Activated T-helper 1 cell treated with Interleukin-2 at 50 U/mL for 16 hours (primary cell): ENCODE results near the gene SGPP2.

Experiments used
- DNase-seq: peaks from one replicate; pipeline ENCODE4 v3.0.0-alpha.2; 2020; ENCODE audit warnings: low read depth

SGPP2 gene

DNA sequence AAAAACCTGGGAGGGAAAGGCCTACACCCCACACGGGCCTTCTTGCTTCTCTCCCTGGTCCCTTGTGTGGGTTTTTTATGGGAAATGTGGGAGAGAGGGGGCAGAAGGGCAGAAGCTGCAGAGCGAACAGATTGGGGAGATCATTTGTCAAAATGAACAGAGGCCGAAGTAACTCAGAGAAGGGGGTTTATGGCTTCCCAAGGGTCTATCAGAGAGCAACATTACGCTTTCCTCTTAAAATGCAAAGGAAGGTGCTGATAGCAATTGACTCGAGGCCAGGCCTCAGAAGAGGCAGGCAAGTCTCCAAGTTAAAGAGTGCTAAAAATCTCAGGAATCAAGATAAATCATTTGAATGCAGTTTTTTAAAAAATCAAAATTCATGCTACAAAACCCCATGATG, 101.5 kb downstream of the SGPP2 start:
- no peak for DNase-seq

DNA sequence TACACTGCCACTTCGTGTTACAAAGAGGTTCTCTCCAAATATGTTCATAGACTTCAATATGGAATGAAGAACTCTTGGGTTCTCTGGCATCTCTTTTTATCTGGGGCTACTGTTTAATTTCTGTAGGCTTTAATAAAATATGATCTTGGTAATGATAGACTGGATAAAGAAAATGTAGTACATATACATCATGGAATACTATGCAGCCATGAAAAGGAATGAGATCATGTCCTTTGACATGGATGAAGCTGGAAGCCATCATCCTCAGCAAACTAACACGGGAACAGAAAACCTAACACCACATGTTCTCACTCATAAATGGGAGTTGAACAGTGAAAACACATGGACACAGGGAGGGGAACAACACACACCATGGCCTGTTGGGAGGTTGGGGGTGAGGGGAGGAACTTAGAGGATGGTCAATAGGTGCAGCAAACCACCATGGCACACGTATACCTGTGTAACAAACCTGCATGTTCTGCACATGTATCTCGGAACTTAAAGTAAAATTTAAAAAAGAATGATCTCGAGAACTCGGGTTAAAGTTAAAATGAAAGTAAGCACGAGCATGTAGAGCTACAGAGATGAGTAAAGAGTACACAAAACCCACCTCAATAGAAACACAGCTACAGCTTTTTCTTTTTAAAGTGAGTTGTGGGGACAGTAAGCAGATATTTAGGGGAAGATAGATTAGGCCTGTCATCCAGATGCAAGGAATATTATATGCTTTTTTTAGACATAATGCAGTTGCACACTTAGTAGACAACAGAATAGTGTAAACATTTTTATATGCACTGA, 102.3 kb downstream of the SGPP2 start:
- DNase-seq, result no peak

DNA sequence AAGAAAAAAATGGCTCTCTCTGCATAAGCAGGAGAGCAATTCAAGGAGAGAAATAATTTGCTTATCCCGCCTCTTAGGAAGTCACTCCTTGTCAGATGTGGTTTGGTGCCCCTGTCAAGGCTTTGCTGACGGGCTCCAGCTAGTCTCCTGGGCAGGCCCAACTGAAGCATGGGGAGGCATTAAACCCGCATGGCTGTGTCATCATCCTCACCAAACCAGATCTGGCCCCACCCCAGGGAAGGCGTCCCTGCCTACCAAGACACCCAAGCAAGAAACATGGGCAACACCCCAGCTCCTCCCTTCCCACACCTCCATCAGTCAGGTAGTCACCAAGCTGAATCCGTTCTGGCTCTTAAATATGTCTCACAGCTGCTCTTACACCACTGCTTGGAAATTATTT, 108.0 kb downstream of the SGPP2 start:
- DNase-seq, result no peak

DNA sequence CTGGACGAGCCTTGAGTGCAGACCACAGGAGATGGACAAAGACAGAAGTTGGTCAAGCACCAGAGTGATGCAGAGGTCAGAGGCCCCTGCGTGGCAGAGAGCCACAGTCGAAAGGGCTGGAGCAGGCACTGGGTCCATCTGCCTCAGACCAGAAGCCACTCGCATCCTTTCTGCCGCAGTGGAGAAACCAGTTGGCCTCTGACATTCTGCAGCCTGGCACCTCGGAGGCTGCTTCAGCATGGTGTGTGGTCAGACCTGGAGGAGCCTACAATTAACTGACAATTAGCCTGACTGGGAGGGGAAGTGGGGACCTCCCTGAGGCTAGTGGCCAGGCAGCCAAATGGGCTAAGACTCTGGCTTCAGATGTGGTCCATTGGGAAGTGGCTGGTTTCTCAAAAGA, 111.1 kb downstream of the SGPP2 start:
- DNase-seq, result no peak

DNA sequence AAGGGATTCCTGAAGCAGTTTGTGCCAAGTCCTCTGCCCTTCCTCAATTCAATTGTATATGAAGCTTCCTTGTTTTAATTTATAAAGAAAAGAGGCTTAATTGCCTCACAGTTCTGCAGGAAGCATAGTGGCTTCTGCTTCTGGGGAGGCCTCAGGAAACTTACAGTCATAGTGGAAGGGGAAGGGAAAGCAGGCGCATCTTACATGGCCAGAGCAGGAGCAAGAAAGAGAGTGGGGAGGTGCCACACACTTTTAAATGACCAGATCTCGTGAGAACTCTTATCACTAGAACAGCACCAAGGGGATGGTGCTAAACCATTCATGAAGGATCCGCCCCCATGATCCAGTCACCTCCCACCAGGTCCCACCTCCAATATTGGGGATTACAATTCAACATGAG, 114.2 kb downstream of the SGPP2 start:
- DNase-seq, result no peak

DNA sequence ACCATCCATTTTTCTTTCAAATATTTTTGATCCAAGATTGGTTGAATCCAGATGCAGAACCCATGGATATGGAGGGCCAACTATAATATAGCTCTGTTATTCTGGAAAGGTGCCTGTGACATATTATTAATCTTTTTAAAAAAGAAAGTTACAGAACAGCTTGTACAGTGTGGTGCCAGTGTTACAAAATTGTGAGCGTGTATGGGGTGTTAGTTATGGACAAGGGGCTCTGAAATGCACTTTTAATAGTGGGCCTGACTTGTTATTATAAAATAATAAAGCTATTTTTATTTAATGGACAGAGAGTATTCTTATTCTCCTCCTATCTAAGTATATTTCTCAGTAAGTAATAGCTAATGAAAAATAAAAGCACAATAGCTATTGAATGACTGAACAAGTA, 120.3 kb downstream of the SGPP2 start:
- DNase-seq, result no peak

DNA sequence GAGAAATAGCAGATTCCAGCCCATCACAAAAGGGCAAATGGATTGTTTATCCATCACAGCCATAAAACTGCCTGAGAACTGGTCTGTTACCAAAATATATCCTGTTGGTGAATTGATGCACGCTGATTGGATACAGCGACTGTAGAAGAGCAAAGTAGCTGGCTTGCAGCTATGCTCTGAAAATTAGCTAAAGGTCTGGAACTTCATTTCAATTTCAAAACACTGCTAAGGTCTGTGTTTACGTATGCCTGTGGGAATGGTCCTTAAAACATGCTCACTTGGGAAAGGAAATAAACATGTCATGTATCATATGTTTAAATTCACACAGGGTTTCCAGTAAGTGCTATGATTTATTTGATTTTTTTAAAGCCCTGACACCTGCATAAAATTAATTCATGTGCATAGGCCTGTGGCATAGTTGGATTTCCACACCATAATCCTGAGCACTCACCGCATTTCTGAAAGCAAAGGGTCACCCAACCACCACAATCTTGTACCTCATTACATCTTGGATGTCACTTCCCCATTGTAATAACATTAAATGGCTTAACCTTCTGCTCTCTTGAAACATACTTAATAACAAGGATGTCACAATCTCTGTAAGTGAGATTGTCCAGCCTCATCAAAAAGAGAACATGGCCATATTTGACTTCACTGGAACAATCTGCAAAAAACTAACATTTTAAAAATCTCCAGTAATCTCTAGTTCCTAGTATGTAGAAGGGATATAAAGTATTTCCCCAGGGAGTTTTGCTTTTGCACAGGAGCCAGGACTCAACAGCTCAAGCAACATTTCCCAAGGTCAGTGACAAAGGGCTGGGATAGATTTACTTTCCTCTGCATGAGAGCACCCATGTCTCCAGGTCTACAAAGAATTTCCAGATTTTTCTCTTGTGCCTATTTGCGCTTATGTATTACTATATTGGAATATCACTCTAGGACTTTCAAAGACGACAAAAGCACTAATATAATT, 121.8 kb downstream of the SGPP2 start:
- no peak for DNase-seq

DNA sequence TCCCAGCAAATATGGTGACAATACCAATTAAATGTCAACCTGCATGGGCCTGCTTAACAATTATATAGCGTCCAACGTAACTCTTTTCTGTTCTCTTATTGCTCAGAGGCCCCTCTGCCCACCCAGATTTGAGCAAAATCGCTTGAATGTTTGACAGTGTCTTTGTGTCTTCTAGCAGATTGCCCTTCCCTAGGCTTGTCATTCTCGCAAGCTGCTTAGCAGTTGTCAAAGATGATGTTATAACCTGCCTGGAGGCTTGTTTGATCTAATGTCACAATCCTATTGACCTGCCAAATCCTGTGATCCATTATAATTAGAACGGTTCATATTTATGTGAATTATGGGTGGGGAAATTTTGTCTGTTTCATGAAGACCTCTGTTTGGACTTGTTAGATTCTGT, 122.7 kb downstream of the SGPP2 start:
- DNase-seq, result no peak

DNA sequence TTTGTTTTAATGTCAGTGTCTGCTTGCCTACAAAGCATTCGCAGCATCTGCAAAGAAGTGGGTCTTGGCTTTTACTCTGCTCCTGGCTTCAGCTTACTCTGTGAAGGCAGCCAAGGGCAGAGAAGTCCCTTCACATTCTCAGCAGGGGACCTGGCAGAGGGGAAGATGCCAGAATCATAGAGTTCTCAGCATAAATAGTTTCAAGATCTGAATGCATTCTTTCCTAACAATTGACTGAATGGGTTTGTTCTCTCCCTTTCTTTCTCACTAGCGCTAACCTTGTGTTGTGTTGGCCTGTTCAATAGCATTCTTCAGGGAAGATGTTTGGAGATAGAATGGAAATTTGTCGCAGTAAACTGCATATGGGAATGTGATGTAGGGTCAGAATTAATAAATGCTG, 124.6 kb downstream of the SGPP2 start:
- DNase-seq, result no peak

DNA sequence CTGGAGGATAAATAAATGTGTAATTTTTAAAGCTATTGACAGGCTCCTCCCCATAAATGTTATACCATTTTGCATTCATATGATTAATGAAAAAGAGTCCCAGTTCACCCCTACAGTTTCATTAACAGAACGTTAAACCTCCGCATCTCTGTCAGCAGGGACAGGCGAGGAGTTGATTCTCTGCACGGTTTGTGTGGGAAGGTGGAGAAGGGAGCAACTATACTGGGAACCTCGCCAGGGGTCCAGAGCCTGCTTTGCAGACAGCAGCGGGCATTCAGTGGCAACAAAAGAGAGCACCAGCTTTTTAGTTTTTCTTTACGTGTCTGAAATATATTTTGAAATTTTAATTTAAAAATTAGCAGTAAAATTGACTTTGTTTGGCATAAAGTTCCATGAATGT, 130.2 kb downstream of the SGPP2 start:
- DNase-seq, result no peak

DNA sequence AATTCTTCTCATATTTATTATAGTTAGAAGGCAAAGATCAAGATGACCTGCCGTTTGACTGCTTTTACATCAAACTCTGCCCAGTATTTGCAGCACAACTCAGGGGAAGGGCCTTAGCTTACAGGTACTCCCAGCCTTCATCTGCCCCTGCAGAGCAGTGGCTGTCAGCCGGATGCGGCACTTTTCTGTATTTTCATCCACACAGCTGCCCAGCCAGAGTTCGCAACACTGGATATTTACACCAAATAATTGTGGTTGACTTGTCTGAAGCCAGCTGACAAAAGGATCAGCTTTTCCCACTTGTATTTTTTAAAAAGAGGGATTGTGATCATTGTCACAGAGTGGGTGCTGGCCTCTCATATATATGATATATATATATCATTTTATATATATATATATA, 136.8 kb downstream of the SGPP2 start:
- no peak for DNase-seq

DNA sequence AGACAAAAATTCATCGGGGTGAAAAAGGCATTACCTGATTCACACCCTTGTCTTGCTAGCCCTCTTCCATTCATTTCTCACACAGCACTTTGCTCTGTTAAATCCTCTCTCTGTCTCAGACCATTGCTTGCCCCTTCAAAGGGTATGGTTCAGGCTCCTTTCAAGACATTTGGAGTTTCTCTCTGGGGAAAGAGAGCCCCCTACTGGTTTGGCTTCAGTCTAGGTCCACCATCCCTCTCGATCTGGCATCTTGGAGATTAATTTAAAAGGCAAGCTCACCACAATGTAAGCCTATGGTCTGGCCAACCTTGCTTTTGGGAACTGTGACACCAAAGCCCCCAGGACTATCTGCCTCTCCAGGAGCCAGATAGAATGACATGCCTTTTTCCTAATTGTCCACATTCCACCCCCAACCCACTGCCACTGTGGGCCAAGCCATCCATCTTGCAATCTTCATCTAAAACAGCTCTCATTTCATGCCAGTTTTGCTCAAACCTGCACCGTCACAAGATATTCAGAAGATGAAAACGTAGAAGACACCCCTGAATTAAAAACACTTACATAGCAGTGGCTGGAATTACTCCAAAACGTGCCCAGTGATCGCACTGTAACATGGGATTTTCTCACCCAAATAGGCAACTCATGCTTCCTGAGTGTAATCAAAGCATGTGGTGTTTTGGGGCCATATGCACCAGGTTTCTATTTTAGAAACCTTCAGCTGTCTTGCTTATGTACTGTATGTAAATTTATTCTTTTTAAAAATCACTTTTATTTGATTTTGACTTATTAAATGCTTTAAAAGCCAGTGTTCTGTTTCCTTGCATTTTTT, 137.7 kb downstream of the SGPP2 start:
- DNase-seq, result no peak

DNA sequence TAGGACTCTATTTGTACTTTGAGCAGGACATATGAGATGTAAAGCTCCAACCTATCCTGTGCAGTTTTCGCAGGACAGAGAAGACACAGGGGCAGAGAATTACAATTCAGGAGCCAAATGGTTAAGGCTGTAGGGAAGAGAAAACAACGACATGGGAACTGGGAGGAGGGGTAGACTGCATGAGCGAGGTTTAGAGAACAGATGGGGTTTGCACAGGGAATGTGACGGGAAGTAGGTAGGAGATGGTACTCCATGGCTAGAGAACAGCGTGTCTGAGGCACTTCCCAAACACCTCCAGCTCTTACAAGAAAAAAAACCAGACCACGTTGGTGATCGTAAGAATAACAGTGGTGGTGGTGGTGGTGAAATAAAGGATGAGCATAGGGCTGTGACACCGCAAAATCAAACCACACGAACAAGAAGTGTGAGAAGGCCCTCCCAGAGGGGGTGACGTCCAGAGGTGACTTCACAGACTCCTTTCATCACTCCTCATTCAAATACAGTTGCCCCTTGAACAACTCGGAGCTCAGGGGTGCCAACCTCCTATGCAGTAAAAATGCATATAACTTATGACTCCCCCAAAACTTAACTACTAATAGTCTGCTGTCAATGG, 138.9 kb downstream of the SGPP2 start:
- no peak for DNase-seq

DNA sequence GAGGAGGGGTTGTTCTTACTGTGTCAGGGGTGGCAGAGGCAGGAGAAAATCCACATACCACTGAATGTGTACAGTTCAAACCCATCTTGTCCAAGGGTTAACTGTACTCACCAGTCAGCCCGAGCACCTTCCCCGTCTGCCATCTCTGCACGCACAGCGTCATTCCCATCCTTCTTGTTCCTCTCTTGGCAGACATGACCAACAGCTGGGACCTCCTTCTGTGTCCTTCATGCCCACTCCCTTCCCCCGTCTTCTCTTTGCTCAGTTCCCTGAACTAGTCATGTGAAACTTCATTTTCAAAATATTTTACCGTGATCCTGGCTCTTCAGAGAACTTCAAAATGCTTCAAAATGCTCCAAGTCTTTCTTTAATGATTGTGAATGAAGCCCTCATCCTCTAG, 139.6 kb downstream of the SGPP2 start:
- no peak for DNase-seq

DNA sequence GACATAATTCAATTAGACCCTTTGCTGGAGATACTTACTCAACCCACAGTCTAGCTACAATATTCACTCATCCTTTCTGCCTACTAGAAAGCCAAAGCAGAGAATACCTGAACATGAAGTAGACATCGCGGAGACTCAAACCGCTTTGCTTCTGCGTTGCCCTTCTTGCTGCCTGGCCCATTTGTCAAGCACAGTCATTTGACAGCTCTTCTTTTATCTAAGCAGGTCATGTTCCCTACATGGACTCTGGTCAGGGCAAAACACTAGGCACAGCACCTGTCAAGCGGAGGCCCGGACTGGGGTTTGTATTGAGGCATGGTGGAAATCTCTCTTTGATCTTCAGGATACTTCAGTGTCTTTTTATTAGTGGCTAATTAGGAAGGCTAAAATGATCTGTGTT, 141.9 kb downstream of the SGPP2 start:
- no peak for DNase-seq

DNA sequence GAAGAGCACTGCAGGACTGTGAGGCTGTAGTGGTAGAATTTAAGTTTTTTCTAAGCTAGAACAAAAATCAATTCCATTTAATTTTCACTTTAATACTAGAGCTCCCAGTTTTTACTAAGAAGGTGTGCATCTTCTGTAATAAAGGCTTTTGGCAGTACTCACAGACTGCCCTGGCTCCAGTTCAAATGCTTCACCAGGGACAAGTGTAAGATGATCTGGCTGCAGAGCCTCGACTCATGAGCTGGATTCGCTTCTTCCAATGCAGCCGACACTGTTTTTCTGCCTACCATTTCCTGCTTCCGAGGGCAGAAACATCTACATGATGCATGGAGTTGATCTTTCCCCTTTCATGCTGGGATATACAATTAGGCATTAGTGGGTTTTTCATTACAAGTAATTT, 144.5 kb downstream of the SGPP2 start:
- DNase-seq, result no peak

DNA sequence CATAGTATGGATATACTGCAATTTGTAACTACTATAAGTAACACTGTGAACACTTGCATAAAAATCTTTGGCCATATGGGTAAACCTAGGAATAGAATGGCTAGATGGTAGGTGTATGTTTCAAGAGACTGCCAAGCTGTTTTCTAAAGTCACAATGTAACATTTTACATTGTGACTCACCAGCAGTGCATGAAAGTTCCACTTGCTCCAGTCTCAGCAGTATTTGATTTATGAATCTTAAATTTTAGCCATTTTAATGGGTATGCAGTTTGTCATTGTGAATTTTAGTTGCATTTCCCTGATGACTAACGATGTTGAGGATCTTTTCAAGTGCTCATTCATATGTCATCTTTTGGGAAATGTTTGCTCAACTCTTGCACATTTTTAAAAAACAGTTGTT, 145.5 kb downstream of the SGPP2 start:
- DNase-seq, result no peak

DNA sequence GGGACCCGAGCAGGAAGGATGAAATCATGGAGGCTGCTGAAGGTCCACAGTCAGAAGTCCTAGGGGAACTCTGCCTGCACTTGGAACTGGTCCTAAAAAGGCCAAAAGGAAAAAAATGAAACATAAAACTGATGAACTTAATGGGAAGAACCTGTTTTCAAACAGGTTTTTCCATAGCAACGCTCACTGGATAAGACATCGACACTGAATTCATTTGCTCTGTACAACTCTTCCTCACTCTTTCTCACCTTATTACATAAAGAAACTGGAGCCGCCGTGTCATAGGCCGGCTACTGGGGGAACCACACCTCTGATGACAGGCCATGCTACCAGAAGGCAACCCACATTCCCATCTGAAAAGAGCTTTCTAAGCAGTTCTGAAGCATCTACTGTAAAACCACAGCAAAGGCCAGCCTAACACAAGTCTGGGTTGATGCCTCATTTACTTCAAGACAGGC, 147.9 kb downstream of the SGPP2 start:
- no peak for DNase-seq

DNA sequence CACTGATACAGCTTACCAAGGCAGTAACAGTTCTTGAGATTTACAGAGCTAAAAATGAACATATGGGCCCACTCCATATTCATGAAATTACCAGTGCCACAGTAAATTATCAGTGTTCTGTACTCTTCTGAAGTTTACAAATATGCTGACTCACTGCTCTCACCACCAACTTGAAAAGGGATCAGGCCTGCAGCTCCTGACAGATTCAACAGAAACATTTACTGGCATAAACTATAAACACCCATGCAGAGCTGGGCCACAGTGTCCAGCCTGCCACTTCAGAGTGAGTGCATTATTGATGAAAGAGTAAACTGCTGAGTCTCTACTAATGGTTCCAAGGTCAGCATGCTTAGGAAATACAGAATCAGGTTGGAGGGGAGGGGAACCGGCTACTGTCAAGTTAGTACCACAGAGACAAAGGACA, 148.4 kb downstream of the SGPP2 start:
- DNase-seq, result no peak

DNA sequence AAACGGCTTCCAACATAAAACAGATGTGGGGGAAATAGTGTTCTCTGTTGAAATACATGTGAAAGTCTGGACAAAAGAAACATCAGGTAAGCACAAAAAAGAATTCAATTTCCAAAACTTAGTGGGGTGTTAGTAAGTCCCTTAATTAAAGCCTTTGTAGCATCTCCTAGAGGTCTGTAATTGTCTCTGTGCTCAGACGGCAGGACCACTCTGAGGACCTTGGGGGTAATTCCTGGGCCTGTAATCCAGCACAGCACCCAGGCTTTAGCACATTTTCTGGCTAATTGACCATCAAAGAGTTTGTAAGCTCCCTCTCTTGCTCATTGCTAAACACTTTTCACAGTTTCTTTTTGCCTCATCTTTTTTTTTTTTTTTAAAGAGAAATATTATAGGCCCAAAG, 151.3 kb downstream of the SGPP2 start:
- DNase-seq, result no peak

DNA sequence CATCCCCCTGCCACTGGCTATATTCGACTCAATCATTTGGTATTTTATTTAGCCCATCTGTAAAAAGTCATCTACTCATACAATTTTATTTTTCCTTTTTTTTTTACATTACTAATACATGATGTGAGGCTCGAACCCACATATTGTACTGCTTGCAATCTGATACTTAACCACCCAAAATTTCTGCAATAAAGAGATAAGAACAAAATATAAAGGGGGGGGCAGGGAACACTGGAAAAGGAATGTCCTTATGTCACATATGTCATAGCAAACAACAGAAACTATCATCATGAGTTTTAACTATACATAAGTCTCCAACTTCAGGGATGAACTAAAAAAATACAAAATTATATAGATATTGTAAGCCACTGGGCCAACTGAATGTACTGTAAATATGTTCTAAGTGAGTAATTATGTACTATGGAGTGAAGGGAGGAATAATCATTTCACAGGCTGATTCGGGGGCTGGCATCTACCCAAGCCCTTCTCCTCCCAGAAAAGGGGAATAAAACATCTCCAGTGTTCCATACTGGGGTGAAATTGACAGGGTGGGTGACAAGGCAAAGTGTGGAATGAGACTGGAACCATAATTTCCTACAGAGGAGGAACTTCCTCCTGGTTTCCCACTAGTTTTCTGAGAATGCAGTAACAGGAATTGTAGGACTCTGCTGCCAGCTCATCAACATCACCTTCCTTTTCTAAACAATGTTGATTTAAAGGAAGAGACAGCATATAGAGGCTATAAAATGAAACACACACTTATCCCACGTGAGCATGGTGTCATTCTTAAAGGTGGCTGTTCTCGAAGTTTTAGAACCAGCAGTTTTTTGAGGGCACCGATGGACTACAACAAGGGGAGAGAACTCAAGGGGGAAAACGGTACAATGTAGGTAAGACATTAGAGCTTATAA, 152.1 kb downstream of the SGPP2 start:
- no peak for DNase-seq
